SK-N-SH treated with all-trans-retinoic acid at 6 μM for 48 hours (cell line): ENCODE results near the gene CFHR4.

Source experiments
- ARNTL ChIP-seq: fragments of 450-650 bp; formaldehyde crosslinking; IDR thresholded peaks from 2 replicates; pipeline ENCODE4 v1.5.0; 2020; ENCODE audit warnings: low read depth, mild to moderate bottlenecking, moderate library complexity, borderline replicate concordance
- ESRRG ChIP-seq: fragments of 250-450 bp; sonication (Bioruptor Pico); IDR thresholded peaks from 2 replicates; pipeline ENCODE4 v1.6.1; 2021; ENCODE audit warnings: mild to moderate bottlenecking
- GLIS3 ChIP-seq: fragments of 250-450 bp; sonication (Bioruptor Pico); IDR thresholded peaks from 2 replicates; pipeline ENCODE4 v1.5.0; 2020; ENCODE audit warnings: mild to moderate bottlenecking, moderate library complexity
- POU6F1 ChIP-seq: fragments of 250-450 bp; sonication (Bioruptor Pico); IDR thresholded peaks from 2 replicates; pipeline ENCODE4 v1.8.0; 2021; ENCODE audit warnings: low read depth, mild to moderate bottlenecking, moderate library complexity, borderline replicate concordance
- RARB ChIP-seq: fragments of 250-450 bp; sonication (Bioruptor Pico); IDR thresholded peaks from 2 replicates; pipeline ENCODE4 v1.8.0; 2021; ENCODE audit warnings: mild to moderate bottlenecking, moderate library complexity
- SNAI2 ChIP-seq: fragments of 250-450 bp; sonication (Bioruptor Pico); IDR thresholded peaks from 2 replicates; pipeline ENCODE4 v1.5.0; 2020; ENCODE audit warnings: mild to moderate bottlenecking, moderate library complexity
- TSHZ2 ChIP-seq: fragments of 250-450 bp; sonication (Bioruptor Pico); IDR thresholded peaks from 2 replicates; pipeline ENCODE4 v1.5.0; 2020; ENCODE audit warnings: mild to moderate bottlenecking, moderate library complexity
- ZFP3 ChIP-seq: fragments of 250-450 bp; sonication (Bioruptor Pico); IDR thresholded peaks from 2 replicates; pipeline ENCODE4 v1.5.0; 2020; ENCODE audit warnings: mild to moderate bottlenecking, moderate library complexity
- ZFP30 ChIP-seq: fragments of 450-650 bp; formaldehyde crosslinking; IDR thresholded peaks from 2 replicates; pipeline ENCODE4 v1.5.0; 2022; ENCODE audit warnings: mild to moderate bottlenecking, moderate library complexity
- ZNF565 ChIP-seq: fragments of 450-650 bp; formaldehyde crosslinking; conservative IDR thresholded peaks from 2 replicates; pipeline ENCODE4 v1.5.0; 2020; ENCODE audit warnings: low read depth, mild to moderate bottlenecking, moderate library complexity
- ZNF70 ChIP-seq: fragments of 450-650 bp; formaldehyde crosslinking; IDR thresholded peaks from 2 replicates; pipeline ENCODE4 v1.5.0; 2020; ENCODE audit warnings: mild to moderate bottlenecking, moderate library complexity
- TF ChIP-seq, protein P1 (sequence below): fragments of 250-450 bp; sonication (Bioruptor Pico); IDR thresholded peaks from 2 replicates; pipeline ENCODE4 v1.5.1; 2020; ENCODE audit warnings: low read depth, mild to moderate bottlenecking, moderate library complexity
- TF ChIP-seq, protein P2 (sequence below): fragments of 250-450 bp; sonication (Bioruptor Pico); IDR thresholded peaks from 2 replicates; pipeline ENCODE4 v1.5.1; 2021; ENCODE audit warnings: mild to moderate bottlenecking, moderate library complexity
- TF ChIP-seq, protein P3 (sequence below): fragments of 250-450 bp; sonication (Bioruptor Pico); IDR thresholded peaks from 2 replicates; pipeline ENCODE4 v1.8.0; 2020; ENCODE audit warnings: mild to moderate bottlenecking, moderate library complexity, borderline replicate concordance

GRCh38 chr1:196857188-196857587, 30.7 kb upstream of the CFHR4 start:
- TF ChIP-seq, protein P1, sequence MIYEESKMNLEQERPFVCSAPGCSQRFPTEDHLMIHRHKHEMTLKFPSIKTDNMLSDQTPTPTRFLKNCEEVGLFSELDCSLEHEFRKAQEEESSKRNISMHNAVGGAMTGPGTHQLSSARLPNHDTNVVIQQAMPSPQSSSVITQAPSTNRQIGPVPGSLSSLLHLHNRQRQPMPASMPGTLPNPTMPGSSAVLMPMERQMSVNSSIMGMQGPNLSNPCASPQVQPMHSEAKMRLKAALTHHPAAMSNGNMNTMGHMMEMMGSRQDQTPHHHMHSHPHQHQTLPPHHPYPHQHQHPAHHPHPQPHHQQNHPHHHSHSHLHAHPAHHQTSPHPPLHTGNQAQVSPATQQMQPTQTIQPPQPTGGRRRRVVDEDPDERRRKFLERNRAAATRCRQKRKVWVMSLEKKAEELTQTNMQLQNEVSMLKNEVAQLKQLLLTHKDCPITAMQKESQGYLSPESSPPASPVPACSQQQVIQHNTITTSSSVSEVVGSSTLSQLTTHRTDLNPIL (CRISPR knock-in tag) = no peak
- TF ChIP-seq ZFP30 (CRISPR knock-in tag) = no peak
- no peak for TF ChIP-seq RARB (CRISPR knock-in tag)
- TF ChIP-seq ZNF70 (CRISPR knock-in tag) = no peak
- TF ChIP-seq ESRRG (CRISPR knock-in tag) = no peak
- TF ChIP-seq ZFP3 (CRISPR knock-in tag) = no peak
- no peak for TF ChIP-seq ZNF565 (CRISPR knock-in tag)
- TF ChIP-seq, protein P2, sequence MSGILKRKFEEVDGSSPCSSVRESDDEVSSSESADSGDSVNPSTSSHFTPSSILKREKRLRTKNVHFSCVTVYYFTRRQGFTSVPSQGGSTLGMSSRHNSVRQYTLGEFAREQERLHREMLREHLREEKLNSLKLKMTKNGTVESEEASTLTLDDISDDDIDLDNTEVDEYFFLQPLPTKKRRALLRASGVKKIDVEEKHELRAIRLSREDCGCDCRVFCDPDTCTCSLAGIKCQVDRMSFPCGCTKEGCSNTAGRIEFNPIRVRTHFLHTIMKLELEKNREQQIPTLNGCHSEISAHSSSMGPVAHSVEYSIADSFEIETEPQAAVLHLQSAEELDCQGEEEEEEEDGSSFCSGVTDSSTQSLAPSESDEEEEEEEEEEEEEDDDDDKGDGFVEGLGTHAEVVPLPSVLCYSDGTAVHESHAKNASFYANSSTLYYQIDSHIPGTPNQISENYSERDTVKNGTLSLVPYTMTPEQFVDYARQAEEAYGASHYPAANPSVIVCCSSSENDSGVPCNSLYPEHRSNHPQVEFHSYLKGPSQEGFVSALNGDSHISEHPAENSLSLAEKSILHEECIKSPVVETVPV (CRISPR knock-in tag) = no peak
- TF ChIP-seq, protein P3, sequence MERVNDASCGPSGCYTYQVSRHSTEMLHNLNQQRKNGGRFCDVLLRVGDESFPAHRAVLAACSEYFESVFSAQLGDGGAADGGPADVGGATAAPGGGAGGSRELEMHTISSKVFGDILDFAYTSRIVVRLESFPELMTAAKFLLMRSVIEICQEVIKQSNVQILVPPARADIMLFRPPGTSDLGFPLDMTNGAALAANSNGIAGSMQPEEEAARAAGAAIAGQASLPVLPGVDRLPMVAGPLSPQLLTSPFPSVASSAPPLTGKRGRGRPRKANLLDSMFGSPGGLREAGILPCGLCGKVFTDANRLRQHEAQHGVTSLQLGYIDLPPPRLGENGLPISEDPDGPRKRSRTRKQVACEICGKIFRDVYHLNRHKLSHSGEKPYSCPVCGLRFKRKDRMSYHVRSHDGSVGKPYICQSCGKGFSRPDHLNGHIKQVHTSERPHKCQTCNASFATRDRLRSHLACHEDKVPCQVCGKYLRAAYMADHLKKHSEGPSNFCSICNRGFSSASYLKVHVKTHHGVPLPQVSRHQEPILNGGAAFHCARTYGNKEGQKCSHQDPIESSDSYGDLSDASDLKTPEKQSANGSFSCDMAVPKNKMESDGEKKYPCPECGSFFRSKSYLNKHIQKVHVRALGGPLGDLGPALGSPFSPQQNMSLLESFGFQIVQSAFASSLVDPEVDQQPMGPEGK (CRISPR knock-in tag) = no peak
- TF ChIP-seq ARNTL (CRISPR knock-in tag) = no peak
- no peak for TF ChIP-seq POU6F1
- no peak for TF ChIP-seq TSHZ2 (CRISPR knock-in tag)
- TF ChIP-seq GLIS3 (CRISPR knock-in tag) = no peak
- TF ChIP-seq SNAI2 = no peak
